ENCODE data around the gene CMIP. TPM values are rescaled to one million over a fixed set of nuclear protein-coding genes. Genes with fewer than 3 reads are reported as not detected.

CMIP gene
- polyA plus RNA-seq, 1 donor from 2014 or later = 15.1 TPM

DNA sequence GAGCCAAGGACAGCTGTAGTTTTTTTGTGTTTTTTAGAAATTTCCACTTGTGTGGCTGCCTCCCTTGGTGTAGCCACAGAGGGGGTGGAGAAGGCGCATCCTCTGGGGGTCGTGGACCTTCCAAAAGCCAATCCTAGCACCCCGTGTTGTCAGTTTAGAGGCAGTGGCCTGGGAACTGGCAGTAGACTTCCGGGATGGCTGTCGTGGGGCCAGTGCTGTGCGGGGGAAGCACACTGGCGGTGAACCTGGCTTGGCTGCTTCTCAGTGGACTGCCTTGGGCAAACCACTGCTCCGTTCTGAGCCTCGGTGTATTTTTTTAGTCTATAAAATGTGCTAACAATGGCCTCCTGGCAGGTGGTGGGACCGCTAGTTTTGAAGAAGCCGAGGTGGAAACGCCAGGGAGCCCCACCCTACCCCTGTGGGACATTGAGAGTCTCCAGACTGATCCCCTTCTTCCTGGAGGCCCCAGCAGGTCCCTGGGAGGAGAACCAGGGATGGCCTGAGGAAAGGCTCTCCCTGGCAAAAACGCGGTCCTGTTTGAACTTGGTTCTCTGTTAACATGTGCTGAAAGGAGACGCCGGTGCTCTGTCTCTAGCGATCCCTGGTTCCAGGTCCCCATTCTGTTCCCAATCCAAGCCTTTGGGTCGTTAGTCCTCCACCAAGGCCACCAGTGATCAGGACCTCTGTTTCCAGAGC, 125.7 kb downstream of the CMIP start:
- no peaks in the 10 kb centered on the region for H3K27me3 ChIP-seq (ENCODE audit: insufficient read depth, low read depth, low read length)
- H3K9me3 ChIP-seq (ENCODE audit: low read length) = no peaks in the 10 kb centered on the region
- H3K27ac ChIP-seq (ENCODE audit: low read length) = no peak overlapping the region
- no peak overlapping the region for H3K9ac ChIP-seq (ENCODE audit: low read length)
- TF ChIP-seq, protein P1, sequence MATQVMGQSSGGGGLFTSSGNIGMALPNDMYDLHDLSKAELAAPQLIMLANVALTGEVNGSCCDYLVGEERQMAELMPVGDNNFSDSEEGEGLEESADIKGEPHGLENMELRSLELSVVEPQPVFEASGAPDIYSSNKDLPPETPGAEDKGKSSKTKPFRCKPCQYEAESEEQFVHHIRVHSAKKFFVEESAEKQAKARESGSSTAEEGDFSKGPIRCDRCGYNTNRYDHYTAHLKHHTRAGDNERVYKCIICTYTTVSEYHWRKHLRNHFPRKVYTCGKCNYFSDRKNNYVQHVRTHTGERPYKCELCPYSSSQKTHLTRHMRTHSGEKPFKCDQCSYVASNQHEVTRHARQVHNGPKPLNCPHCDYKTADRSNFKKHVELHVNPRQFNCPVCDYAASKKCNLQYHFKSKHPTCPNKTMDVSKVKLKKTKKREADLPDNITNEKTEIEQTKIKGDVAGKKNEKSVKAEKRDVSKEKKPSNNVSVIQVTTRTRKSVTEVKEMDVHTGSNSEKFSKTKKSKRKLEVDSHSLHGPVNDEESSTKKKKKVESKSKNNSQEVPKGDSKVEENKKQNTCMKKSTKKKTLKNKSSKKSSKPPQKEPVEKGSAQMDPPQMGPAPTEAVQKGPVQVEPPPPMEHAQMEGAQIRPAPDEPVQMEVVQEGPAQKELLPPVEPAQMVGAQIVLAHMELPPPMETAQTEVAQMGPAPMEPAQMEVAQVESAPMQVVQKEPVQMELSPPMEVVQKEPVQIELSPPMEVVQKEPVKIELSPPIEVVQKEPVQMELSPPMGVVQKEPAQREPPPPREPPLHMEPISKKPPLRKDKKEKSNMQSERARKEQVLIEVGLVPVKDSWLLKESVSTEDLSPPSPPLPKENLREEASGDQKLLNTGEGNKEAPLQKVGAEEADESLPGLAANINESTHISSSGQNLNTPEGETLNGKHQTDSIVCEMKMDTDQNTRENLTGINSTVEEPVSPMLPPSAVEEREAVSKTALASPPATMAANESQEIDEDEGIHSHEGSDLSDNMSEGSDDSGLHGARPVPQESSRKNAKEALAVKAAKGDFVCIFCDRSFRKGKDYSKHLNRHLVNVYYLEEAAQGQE (IDR thresholded peaks at IDR 0.05; ENCODE audit: borderline replicate concordance) = no peak
- no peak for TF ChIP-seq RAD21 (conservative IDR thresholded peaks at IDR 0.05)
- no peak for TF ChIP-seq EP300 (conservative IDR thresholded peaks at IDR 0.05; ENCODE audit: poor library complexity, severe bottlenecking)
- TF ChIP-seq, protein P2, sequence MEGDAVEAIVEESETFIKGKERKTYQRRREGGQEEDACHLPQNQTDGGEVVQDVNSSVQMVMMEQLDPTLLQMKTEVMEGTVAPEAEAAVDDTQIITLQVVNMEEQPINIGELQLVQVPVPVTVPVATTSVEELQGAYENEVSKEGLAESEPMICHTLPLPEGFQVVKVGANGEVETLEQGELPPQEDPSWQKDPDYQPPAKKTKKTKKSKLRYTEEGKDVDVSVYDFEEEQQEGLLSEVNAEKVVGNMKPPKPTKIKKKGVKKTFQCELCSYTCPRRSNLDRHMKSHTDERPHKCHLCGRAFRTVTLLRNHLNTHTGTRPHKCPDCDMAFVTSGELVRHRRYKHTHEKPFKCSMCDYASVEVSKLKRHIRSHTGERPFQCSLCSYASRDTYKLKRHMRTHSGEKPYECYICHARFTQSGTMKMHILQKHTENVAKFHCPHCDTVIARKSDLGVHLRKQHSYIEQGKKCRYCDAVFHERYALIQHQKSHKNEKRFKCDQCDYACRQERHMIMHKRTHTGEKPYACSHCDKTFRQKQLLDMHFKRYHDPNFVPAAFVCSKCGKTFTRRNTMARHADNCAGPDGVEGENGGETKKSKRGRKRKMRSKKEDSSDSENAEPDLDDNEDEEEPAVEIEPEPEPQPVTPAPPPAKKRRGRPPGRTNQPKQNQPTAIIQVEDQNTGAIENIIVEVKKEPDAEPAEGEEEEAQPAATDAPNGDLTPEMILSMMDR (IDR thresholded peaks at IDR 0.05; ENCODE audit: poor library complexity, severe bottlenecking) = no peak
- TF ChIP-seq TAF1 (IDR thresholded peaks at IDR 0.05; ENCODE audit: low read depth) = no peak
- TF ChIP-seq SMC3 (conservative IDR thresholded peaks at IDR 0.05; ENCODE audit: poor library complexity) = no peak
- no peak for TF ChIP-seq EZH2 (IDR thresholded peaks at IDR 0.05; ENCODE audit: borderline replicate concordance, insufficient read depth, low read length, poor library complexity, severe bottlenecking)
- TF ChIP-seq MXI1 (conservative IDR thresholded peaks at IDR 0.05; ENCODE audit: poor library complexity, severe bottlenecking) = no peak
- H3K4me3 ChIP-seq (ENCODE audit: low read length) = no peak overlapping the region
- H3K9me2 ChIP-seq (ENCODE audit: insufficient read depth, low read length) = no peaks in the 10 kb centered on the region
- no peak overlapping the region for H2AFZ ChIP-seq (ENCODE audit: low read depth, low read length)
- H4K20me1 ChIP-seq (ENCODE audit: insufficient read depth) = no peaks in the 10 kb centered on the region
- H3F3A ChIP-seq (ENCODE audit: insufficient read depth, low read length, poor library complexity, severe bottlenecking) = peaks cover 4% of the 10 kb centered on the region
- H3K4me2 ChIP-seq (ENCODE audit: low read length) = no peak overlapping the region
- peaks cover 41% of the 10 kb centered on the region for H3K79me2 ChIP-seq (replicated peaks; ENCODE audit: insufficient read depth, low read length)
- H3K36me3 ChIP-seq (ENCODE audit: insufficient read depth, low read length) = no peaks in the 10 kb centered on the region

DNA sequence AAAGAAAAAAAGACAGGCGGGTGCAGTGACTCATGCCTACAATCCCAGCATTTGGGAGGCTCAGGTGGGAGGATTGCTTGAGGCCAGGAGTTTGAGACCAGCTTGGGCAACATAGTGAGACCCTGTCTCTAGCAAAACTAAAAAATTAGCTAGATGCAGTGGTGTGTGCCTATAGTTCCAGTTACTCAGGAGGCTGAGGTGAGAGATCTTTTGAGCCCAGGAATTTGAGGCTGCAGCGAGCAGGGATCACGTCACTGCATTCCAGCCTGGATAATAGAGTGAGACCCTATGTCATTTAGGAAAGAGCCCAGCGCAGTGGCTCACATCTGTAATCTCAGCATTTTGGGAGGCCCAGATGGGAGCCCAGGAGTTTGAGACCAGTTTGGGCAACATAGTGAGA, 126.6 kb downstream of the CMIP start:
- Histone ChIP-seq H3K4me3 (ENCODE audit: low read length) (no peak overlapping the region), H3F3A (ENCODE audit: insufficient read depth, low read length, poor library complexity, severe bottlenecking) (peaks cover 4% of the 10 kb centered on the region), H3K9me3 (ENCODE audit: low read length) (no peaks in the 10 kb centered on the region), H3K4me2 (ENCODE audit: low read length) (no peak overlapping the region), H3K9ac (ENCODE audit: low read length) (no peak overlapping the region), H3K27ac (ENCODE audit: low read length) (no peak overlapping the region), H3K27me3 (ENCODE audit: insufficient read depth, low read depth, low read length) (no peaks in the 10 kb centered on the region), H2AFZ (ENCODE audit: low read depth, low read length) (no peak overlapping the region), H4K20me1 (ENCODE audit: insufficient read depth) (no peaks in the 10 kb centered on the region), H3K36me3 (ENCODE audit: insufficient read depth, low read length) (no peaks in the 10 kb centered on the region), H3K9me2 (ENCODE audit: insufficient read depth, low read length) (no peaks in the 10 kb centered on the region), H3K79me2 (replicated peaks; ENCODE audit: insufficient read depth, low read length) (peaks cover 38% of the 10 kb centered on the region)
- TF ChIP-seq EP300 (conservative IDR thresholded peaks at IDR 0.05; ENCODE audit: poor library complexity, severe bottlenecking) = no peak
- no peak for TF ChIP-seq MXI1 (conservative IDR thresholded peaks at IDR 0.05; ENCODE audit: poor library complexity, severe bottlenecking)
- no peak for TF ChIP-seq TAF1 (IDR thresholded peaks at IDR 0.05; ENCODE audit: low read depth)
- TF ChIP-seq RAD21 (conservative IDR thresholded peaks at IDR 0.05) = no peak
- no peak for TF ChIP-seq EZH2 (IDR thresholded peaks at IDR 0.05; ENCODE audit: borderline replicate concordance, insufficient read depth, low read length, poor library complexity, severe bottlenecking)
- no peak for TF ChIP-seq SMC3 (conservative IDR thresholded peaks at IDR 0.05; ENCODE audit: poor library complexity)
- TF ChIP-seq, protein P1 (IDR thresholded peaks at IDR 0.05; ENCODE audit: borderline replicate concordance) = no peak
- no peak for TF ChIP-seq POLR2AphosphoS5 (IDR thresholded peaks at IDR 0.05)
- TF ChIP-seq, protein P2 (IDR thresholded peaks at IDR 0.05; ENCODE audit: poor library complexity, severe bottlenecking) = no peak
